Activated T-cell treated with anti-CD3 and anti-CD28 coated beads, Interleukin-2, amount 50 U/mL, for 72 hours (primary cell): ENCODE results near the gene ERAP2. TPM values are rescaled to one million over a fixed set of nuclear protein-coding genes. Genes with fewer than 3 reads are reported as not detected.
A peak's percentile ranks its signal among the peaks of the same experiment; 100 is the strongest.

Source experiments
- ATAC-seq, 2 donors: fragments of 150-1000 bp; cut with Tn5 transposase; replicated peaks in 1 of 2; 2 replicates each; pipeline ENCODE4 v1.10.0; 2021; ENCODE audit warnings: moderate library complexity in 2 of 2, mild to moderate bottlenecking in 1 of 2
- DNase-seq, 2 donors: peaks; one replicate each; pipeline ENCODE4 v3.0.0; 2021 to 2022; ENCODE audit warnings: mixed read lengths in 1 of 2
- H3K27ac Mint-ChIP-seq: one replicate; pipeline ENCODE4 v1.8.0; 2022; ENCODE audit warnings: mild to moderate bottlenecking, moderate library complexity, mixed read lengths
- H3K27me3 Mint-ChIP-seq: one replicate; pipeline ENCODE4 v1.8.0; 2022; ENCODE audit warnings: low read depth, mixed read lengths
- H3K36me3 Mint-ChIP-seq, 2 donors: one replicate each; pipeline ENCODE4 v1.8.0; 2022; ENCODE audit warnings: mixed read lengths in 2 of 2, mild to moderate bottlenecking in 1 of 2; ENCODE audit not compliant: insufficient read depth in 2 of 2
- H3K4me1 Mint-ChIP-seq: one replicate; pipeline ENCODE4 v1.8.0; 2022; ENCODE audit warnings: low read depth, mixed read lengths
- H3K4me3 Mint-ChIP-seq, 2 donors: one replicate each; pipeline ENCODE4 v1.8.0; 2022; ENCODE audit warnings: mild to moderate bottlenecking in 2 of 2, mixed read lengths in 2 of 2, moderate library complexity in 2 of 2
- H3K9me3 Mint-ChIP-seq, 2 donors: one replicate each; pipeline ENCODE4 v1.8.0; 2022; ENCODE audit warnings: mixed read lengths in 2 of 2
- total RNA-seq, 2 donors: library from RNA; stranded (reverse); gene quantifications; one replicate each; pipeline ENCODE4 v1.2.3, GENCODE V29; 2022

ERAP2 gene
- total RNA-seq, 2 donors from 2014 or later: 92.1 to 133 TPM

DNA sequence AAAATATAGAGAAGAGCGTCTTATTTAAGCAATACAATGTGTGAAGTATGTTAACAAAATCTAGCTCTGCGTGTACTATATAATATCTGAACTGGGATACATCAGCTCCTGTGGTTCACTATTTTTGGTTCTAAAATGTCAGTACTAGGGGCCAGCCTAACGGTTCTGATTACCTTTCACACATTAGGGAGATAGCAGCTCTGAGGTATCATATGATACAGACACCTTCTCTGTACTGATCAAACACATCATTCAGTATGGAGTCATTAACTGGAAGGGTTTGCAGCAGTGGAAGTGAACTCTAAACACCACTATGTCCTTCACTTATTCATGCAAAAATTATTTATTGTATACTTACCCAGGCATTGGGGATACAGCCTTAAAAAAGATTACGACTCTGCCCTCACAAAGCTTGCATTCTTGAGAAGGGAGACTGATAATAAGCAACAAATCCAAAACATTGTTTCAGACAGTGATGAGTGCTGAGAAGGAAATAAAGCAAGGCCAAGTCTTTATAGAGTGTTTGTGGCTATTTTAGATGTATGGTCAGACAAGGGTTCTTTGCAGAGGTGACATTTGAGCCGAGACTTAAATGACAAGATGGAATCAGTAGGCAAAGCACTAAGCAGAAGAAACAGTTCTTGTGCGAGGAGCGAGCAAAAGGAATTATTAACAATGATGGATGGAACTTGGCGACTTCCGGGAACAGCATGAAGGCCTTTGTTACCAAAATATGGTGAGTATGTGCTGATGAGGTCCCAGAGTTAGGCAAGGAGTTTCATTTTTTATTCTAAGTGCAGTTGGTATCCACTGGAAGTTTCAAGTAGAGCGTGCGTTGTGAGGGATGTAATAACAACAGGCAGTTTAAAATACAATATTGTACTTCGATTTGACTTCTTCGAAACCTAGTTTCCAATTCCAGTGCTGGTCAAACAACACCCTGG lies 57.7 kb downstream of the ERAP2 start:
- H3K27ac Mint-ChIP-seq: peak overlapping the region; percentile 98
- no peaks in the 10 kb centered on the region for H3K27me3 Mint-ChIP-seq
- peak overlapping the region; percentile 93 to 99 for H3K4me3 Mint-ChIP-seq
- ATAC-seq (no peak), DNase-seq (no peak)
- H3K9me3 Mint-ChIP-seq: no peaks in the 10 kb centered on the region
- peaks cover 62% of the 10 kb centered on the region for H3K4me1 Mint-ChIP-seq
- H3K36me3 Mint-ChIP-seq: peaks cover 2 to 5% of the 10 kb centered on the region in 2 donors

DNA sequence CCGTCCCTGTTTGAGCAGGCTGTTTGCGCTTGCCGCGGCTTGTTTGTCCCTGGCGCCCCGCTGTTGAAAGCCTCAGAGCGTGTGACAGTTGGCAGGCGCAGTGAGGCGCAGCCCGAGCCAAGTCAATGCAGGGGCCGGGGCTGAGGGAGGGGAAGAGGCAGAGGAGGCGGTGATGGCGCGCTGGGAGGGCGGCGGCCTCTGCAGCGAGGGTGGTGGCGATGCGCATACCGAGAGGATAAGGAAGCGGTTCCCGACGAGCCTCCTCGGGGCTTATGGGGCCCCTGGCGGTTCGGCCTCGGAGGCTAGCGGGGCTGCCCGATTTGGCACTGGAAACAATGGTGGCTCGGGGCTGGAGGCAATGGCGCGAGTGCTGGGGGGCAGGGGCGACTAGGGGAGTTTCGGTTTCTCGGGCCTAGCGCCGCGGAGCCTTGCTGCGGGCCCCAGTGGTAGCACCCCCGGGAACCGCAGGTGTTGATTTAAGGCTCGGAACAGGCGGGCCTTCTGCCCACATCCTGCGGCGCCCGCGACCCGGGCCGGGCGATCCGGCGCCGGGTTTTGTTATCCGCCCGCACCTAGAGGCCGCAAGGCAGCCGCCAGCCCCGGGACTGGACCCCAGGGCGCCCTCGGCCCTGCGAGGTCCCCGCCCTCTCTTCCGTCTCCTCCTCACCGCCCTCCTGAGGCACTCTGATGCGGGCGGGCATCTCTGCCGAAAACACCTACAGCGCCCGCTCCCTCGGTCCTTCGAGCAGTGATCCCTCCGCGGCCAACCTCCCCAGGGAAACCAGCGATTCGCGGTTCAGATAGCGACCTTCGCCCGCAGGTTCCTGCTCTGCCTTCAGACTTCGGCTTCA lies 58.6 kb downstream of the ERAP2 start:
- H3K27me3 Mint-ChIP-seq: no peaks in the 10 kb centered on the region
- peak overlapping the region; percentile 93 to 99 for H3K4me3 Mint-ChIP-seq
- H3K9me3 Mint-ChIP-seq: no peaks in the 10 kb centered on the region
- ATAC-seq: peak; percentile 79 to 81
- DNase-seq: peak; percentile 96 to 98
- H3K4me1 Mint-ChIP-seq: peaks cover 62% of the 10 kb centered on the region
- peaks cover 2 to 5% of the 10 kb centered on the region in 2 donors for H3K36me3 Mint-ChIP-seq
- H3K27ac Mint-ChIP-seq: peak overlapping the region; percentile 98

DNA sequence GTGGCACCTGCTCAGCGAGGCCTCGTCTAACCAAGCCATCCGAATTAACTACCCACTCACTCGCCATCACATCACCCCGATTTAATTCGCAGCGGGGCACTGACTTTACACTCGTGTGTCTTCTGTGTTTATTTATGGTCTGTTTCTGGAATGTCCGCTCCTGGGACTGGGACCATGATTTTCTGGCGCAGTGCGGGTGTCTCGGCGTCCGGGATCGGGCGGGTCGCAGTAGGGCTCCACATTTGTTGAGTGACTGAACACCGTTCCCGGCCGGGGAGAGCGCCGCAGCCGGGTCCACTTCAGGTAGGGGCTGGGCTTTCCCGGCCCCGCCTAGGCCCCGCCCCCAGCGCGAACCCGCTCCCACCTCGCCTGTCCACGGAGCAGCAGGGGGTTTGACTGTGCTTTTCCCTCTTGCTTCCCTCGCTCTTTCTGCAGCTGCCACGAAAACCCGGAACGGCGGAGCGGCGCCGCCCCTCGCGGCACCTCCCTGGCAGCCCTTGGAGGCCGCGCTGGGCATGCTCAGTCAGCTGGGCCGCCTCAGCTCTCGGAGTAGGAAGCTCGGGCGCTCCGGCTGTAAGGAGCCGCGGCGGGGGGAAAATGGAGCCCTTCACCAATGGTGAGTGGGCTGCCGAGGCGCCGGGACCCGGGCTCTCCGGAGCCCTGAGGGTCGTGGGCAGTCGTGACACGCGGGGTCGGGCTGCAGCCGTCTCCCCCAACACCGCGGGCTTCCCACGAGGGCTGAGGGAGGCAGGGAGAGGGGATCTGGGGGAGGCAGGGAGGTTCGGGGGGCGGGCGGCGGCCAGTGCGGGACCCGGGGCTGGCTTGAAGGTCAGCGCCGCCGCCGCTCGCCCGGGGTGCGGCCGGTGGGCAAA lies 59.5 kb downstream of the ERAP2 start, which contains the start of gene LNPEP:
Gene LNPEP (plus strand): TSS at position 522 of the 872 bp plus-strand sequence. CDS start 76 bp downstream, at position 598.
- peaks cover 2 to 5% of the 10 kb centered on the region in 2 donors for H3K36me3 Mint-ChIP-seq
- H3K9me3 Mint-ChIP-seq: no peaks in the 10 kb centered on the region
- peak within 1 kb of the TSS; percentile 93 to 99 for H3K4me3 Mint-ChIP-seq
- peak within 1 kb of the TSS; percentile 99 for H3K27ac Mint-ChIP-seq
- ATAC-seq: peak; percentile 69 to 70
- H3K27me3 Mint-ChIP-seq: no peaks in the 10 kb centered on the region
- peak; percentile 97 for DNase-seq
- H3K4me1 Mint-ChIP-seq: peaks cover 71% of the 10 kb centered on the region

DNA sequence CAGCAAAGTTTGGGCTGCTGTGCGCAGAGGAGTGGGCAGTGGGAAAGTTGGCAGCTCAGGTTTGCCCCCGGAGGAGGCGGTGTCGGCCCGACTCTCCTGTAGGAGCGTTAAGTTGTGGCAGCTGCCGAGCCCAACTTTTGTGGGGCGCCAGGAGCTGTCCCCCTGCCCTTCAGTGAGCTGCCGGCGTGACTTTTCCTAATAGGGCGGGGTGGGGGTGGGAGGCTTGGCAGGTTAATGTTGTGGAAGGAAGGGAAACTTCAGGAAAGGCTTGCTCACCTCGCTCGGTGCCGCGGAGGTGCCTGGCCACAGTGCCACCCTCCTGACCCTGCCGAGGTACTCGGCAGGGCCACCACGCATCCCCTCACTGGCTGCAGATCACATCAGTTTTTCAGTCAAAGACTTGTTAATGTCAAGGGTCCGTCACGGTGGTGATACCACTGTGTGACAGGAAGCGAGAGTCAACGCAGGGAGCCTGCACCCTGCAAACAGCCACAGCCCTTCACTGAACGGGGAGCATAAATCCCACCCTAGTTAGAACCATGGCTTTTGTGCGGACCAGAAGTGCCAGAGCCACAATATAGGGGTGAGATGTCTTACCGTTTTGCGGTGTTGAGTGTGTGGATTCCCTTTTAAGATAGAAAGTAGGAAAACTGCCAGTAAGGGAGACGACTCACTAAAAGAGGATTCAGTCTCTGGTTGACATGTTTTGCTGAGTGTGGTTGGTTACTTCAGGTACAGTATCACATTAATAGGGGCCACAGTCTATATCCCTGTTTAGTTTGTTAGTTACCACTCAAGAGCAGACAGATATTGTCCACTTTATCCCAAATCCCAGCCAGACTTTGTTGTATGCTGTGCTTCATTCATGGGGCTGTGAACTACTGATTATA lies 60.4 kb downstream of the ERAP2 start:
- ATAC-seq (peak; percentile 17 to 30), DNase-seq (peak; percentile 64 to 71)
- Mint-ChIP-seq H3K4me3 (peak overlapping the region; percentile 93 to 99), H3K9me3 (no peaks in the 10 kb centered on the region), H3K4me1 (peaks cover 73% of the 10 kb centered on the region), H3K27me3 (no peaks in the 10 kb centered on the region), H3K36me3 (peaks cover 4 to 8% of the 10 kb centered on the region in 2 donors), H3K27ac (peak overlapping the region; percentile 99)

DNA sequence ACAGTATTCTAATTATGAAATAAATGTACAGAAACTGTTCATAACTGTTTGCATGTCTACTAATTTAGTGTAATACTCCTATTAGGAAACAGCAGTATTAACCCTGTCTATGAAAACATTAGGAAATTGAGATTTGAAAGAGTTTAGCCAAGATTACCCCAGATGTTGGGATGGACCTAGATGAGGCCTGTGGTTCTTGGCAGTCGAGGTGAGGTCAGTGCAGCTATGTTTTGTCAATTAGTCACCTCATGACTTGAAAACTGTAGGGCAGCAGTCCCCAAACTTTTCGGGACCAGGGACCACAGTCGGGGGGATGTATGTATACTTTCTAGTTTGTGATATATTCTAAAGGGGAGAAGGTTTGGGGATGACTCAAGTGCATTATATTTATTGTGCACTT lies 64.3 kb downstream of the ERAP2 start:
- Mint-ChIP-seq H3K27me3 (no peaks in the 10 kb centered on the region), H3K9me3 (no peaks in the 10 kb centered on the region), H3K4me1 (peaks cover 66% of the 10 kb centered on the region), H3K27ac (peak overlapping the region; percentile 85), H3K36me3 (peaks cover 5 to 10% of the 10 kb centered on the region in 2 donors), H3K4me3 (peak overlapping the region; percentile 45 to 62)
- ATAC-seq: no peak
- no peak for DNase-seq

DNA sequence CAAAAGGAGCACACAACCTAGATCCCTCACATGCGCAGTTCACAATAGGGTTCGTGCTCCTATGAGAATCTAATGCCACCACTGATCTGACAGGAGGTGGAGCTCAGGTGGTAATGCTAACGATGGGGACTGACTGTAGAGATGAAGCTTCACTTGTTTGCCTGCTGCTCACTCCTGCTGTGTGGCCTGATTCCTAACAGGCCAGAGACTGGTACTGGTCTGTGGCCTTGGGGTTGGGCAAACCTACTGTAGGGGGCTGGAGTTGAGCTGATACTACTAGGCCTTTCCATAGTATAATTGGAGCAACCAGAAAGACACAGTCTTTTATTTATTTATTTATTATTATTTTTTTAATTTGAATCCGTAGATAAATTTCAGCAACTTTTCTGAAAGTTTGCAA lies 64.8 kb downstream of the ERAP2 start:
- Mint-ChIP-seq H3K27me3 (no peaks in the 10 kb centered on the region), H3K4me3 (no peak overlapping the region), H3K27ac (no peak overlapping the region)

DNA sequence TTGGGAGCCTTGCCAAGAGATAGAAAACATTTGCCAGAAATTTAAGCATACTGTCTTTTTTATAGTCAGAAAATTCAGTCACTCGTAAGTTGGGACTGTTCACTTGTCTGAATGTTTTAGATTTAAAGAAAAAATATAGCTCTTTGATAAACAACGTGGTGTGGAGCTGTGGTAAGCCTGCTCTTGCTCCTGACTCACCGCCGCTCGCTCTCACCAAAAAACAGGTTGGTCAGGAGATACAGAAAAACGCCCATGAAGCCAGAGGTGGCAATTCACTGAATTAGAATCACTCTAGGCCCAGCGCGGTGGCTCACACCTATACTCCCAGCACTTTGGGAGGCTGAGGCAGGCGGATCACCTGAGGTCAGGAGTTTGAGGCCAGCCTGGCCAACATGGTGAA lies 65.8 kb downstream of the ERAP2 start:
- peaks cover 81% of the 10 kb centered on the region for H3K4me1 Mint-ChIP-seq
- ATAC-seq: peak; percentile 58 to 74
- H3K9me3 Mint-ChIP-seq: no peaks in the 10 kb centered on the region
- peak overlapping the region; percentile 62 to 66 for H3K4me3 Mint-ChIP-seq
- H3K27me3 Mint-ChIP-seq: no peaks in the 10 kb centered on the region
- no peak overlapping the region for H3K27ac Mint-ChIP-seq
- peak in 1 of 2 donors; percentile 32 for DNase-seq
- H3K36me3 Mint-ChIP-seq: peaks cover 3 to 8% of the 10 kb centered on the region in 2 donors

More for the DNA sequence above, 64.8 kb downstream of the ERAP2 start:
- DNase-seq (no peak), ATAC-seq (no peak)
- H3K36me3 Mint-ChIP-seq: peaks cover 5 to 10% of the 10 kb centered on the region in 2 donors
- no peaks in the 10 kb centered on the region for H3K9me3 Mint-ChIP-seq
- H3K4me1 Mint-ChIP-seq: peaks cover 72% of the 10 kb centered on the region

DNA sequence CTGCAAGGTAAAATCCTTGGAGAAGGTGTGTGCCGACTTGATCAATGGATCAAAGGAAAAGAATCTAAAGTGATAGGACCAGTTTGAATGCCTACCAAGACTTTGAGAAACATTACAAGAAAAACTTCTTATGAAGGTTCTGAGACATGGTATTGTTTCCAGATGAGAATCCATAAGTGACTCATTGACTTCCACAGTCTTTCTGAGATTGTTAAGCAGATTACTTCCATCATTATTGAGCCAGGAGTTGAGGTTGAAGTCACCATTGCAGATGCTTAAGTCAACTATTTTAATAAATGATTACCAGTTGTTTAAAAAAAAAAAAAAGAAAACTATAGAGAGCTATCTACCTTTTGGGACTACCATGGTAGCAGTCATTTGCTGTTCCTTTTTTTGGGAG lies 66.6 kb downstream of the ERAP2 start:
- peaks cover 3 to 8% of the 10 kb centered on the region in 2 donors for H3K36me3 Mint-ChIP-seq
- ATAC-seq: no peak
- no peaks in the 10 kb centered on the region for H3K27me3 Mint-ChIP-seq
- H3K4me1 Mint-ChIP-seq: peaks cover 80% of the 10 kb centered on the region
- DNase-seq: no peak
- H3K27ac Mint-ChIP-seq: no peak overlapping the region
- H3K9me3 Mint-ChIP-seq: no peaks in the 10 kb centered on the region
- no peak overlapping the region for H3K4me3 Mint-ChIP-seq

DNA sequence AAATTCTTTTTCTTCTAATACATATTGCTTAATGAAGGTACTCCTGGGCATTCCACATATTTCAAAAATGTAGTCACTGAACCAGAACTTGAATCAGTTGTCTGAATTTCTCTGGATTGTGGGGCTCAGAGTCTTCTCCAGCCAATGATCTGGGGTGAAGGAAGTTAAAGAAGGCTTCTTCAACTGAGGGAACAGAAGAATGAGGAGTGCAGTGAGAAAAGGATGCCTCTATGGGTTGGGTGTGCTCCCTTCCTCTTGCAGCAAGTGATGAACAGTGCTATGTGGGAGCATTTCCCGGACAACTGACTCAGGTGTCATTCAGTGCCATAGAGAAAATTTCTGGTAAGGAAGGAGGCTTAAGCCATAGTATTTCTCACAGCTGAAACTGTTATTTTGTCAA lies 67.5 kb downstream of the ERAP2 start:
- ATAC-seq (no peak), DNase-seq (no peak)
- peak overlapping the region; percentile 58 for H3K27ac Mint-ChIP-seq
- no peaks in the 10 kb centered on the region for H3K27me3 Mint-ChIP-seq
- H3K36me3 Mint-ChIP-seq: peaks cover 3 to 12% of the 10 kb centered on the region in 2 donors
- H3K4me1 Mint-ChIP-seq: peaks cover 77% of the 10 kb centered on the region
- H3K9me3 Mint-ChIP-seq: no peaks in the 10 kb centered on the region
- H3K4me3 Mint-ChIP-seq: no peak overlapping the region

DNA sequence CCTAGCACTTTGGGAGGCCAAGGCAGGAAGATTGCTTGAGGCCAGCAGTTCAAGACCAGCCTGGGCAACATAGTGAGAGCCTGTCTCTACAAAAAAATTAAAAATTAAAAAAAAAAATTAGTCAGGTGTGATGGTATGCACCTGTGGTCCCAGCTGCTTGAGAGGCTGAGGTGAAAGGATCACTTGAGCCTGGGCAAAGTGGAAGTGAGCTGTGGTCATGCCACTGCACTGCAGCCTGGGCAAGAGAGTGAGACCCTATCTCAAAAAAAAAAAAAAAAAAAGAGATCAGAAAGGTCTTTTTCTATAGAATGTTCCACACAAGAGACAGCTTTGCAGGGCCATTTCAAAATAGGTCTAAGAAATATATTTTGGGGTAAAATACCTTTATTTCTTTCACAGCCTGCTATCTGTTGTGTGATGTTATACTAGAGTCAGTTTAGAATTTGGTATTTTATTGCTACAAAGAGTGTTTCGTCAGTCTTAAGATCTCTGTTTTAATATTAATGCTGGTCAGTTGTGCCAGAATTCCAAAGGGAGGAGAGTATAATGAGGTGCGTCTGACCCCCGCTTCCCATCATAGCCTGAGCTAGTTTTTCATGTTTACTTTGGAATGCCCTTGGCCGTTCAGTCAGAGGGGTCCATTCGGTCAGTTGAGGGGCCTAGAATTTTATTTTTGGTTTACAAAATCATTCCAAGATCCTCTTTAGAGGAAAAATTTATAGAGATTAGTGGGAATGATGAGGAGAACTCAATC lies 69.0 kb downstream of the ERAP2 start:
- DNase-seq (no peak), ATAC-seq (no peak)
- no peak overlapping the region for H3K27ac Mint-ChIP-seq
- no peaks in the 10 kb centered on the region for H3K27me3 Mint-ChIP-seq
- peaks cover 78% of the 10 kb centered on the region for H3K4me1 Mint-ChIP-seq
- no peak overlapping the region for H3K4me3 Mint-ChIP-seq
- H3K9me3 Mint-ChIP-seq: peaks cover 0 to 5% of the 10 kb centered on the region in 2 donors
- peaks cover 3 to 23% of the 10 kb centered on the region in 2 donors for H3K36me3 Mint-ChIP-seq

DNA sequence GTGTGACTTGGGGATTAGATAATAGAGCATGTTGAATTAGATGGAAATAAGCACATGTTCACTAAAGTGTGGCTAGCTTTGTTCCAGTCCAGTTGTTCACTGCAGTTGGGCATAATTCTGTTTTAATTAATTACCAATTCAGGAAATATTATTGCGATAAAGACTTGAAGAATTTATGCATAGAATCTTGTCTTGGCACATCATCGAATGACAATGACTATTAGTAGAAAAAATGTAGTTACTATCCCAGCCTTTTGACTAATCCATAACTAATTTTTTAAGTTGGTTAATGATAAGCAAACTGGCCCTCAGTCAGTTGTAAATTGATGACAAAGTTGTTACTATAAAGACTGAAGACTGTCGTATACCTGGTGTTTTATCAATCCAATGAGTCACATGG lies 70.1 kb downstream of the ERAP2 start:
- H3K4me3 Mint-ChIP-seq: peak overlapping the region in 1 of 2 donors; percentile 49
- ATAC-seq (no peak), DNase-seq (no peak)
- peaks cover 69% of the 10 kb centered on the region for H3K4me1 Mint-ChIP-seq
- no peak overlapping the region for H3K27ac Mint-ChIP-seq
- peaks cover 0 to 5% of the 10 kb centered on the region in 2 donors for H3K9me3 Mint-ChIP-seq
- H3K36me3 Mint-ChIP-seq: peaks cover 0 to 23% of the 10 kb centered on the region in 2 donors
- no peaks in the 10 kb centered on the region for H3K27me3 Mint-ChIP-seq
